ENCODE data around the gene SYNE1.

The SYNE1 gene

GRCh38 chr6:152232501-152233151 is 404.5 kb downstream of the SYNE1 start:
- Histone ChIP-seq H3K9me3 (ENCODE audit: severe bottlenecking) (no peaks in the 10 kb centered on the region), H3K4me3 (ENCODE audit: low read depth, low read length) (no peak overlapping the region), H3K36me3 (no peaks in the 10 kb centered on the region), H3K27ac (no peak overlapping the region), H3K27me3 (ENCODE audit: insufficient read depth, low read depth, severe bottlenecking) (no peaks in the 10 kb centered on the region)
- no peak for DNase-seq
- TF ChIP-seq, protein P1, sequence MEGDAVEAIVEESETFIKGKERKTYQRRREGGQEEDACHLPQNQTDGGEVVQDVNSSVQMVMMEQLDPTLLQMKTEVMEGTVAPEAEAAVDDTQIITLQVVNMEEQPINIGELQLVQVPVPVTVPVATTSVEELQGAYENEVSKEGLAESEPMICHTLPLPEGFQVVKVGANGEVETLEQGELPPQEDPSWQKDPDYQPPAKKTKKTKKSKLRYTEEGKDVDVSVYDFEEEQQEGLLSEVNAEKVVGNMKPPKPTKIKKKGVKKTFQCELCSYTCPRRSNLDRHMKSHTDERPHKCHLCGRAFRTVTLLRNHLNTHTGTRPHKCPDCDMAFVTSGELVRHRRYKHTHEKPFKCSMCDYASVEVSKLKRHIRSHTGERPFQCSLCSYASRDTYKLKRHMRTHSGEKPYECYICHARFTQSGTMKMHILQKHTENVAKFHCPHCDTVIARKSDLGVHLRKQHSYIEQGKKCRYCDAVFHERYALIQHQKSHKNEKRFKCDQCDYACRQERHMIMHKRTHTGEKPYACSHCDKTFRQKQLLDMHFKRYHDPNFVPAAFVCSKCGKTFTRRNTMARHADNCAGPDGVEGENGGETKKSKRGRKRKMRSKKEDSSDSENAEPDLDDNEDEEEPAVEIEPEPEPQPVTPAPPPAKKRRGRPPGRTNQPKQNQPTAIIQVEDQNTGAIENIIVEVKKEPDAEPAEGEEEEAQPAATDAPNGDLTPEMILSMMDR (IDR thresholded peaks at IDR 0.05; ENCODE audit: low read depth, low read length) = no peak

GRCh38 chr6:152229330-152229729 is 407.8 kb downstream of the SYNE1 start:
- no peak for DNase-seq
- Histone ChIP-seq H3K27me3 (ENCODE audit: insufficient read depth, low read depth, severe bottlenecking) (no peaks in the 10 kb centered on the region), H3K9me3 (ENCODE audit: severe bottlenecking) (no peaks in the 10 kb centered on the region), H3K27ac (no peak overlapping the region), H3K36me3 (no peaks in the 10 kb centered on the region), H3K4me3 (ENCODE audit: low read depth, low read length) (no peak overlapping the region)
- TF ChIP-seq, protein P1 (IDR thresholded peaks at IDR 0.05; ENCODE audit: low read depth, low read length) = no peak

DNA sequence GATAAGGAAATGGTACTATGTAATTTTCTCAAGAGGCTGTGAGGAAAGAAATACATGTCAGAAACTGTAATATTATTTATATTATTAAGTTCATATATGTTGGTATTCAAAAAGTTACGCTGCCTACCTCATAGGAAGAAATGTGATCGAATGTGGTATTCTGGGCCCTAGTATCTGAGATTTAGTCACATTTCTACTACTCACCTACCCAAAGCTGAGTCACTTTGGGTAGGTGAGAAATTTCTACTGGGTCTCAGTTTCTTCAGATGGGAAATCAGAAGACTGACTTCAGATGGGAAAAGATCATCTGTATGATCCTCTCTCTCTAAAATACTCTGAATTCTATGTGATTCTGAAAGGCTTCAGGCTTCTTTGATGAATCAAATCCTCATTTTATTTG is 411.0 kb downstream of the SYNE1 start:
- no peak overlapping the region for H3K27ac ChIP-seq
- no peak overlapping the region for H3K4me3 ChIP-seq (ENCODE audit: low read depth, low read length)
- no peaks in the 10 kb centered on the region for H3K27me3 ChIP-seq (ENCODE audit: insufficient read depth, low read depth, severe bottlenecking)
- H3K9me3 ChIP-seq (ENCODE audit: severe bottlenecking) = peaks cover 5% of the 10 kb centered on the region
- H3K36me3 ChIP-seq = peaks cover 3% of the 10 kb centered on the region
- no peak for DNase-seq
- TF ChIP-seq, protein P1 (IDR thresholded peaks at IDR 0.05; ENCODE audit: low read depth, low read length) = no peak

DNA sequence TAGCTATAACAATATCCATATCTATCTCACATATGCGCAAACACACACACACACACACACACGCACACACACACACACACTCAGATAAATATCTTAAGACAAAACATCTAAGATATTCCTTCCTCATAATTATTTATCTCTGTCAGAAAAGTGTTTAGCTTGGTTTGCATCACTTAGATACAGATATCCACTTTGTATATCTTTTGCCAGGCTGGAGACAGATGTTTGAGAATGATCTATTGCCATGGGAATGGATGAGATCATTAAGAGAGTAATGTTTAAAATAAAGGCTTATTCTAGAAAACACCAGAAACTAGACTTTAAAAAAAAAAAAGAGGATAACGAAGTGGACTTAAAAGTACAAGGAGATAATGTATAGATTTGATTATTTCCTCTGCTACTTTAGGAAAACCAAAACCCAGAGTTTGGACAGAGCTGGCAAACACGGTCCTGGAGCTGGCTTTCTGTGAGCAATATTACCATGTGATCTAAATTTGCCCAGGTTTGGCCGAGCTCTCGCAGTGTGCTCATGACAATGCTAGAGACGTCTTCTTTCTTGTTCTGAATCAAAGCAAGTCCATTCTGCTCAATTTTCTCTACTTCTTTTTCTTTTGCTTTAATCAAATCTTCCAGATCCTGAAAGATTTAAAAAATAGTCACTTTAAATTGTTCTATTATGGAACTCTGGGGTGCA is 411.8 kb downstream of the SYNE1 start:
- Histone ChIP-seq H3K27me3 (ENCODE audit: insufficient read depth, low read depth, severe bottlenecking) (no peaks in the 10 kb centered on the region), H3K4me3 (ENCODE audit: low read depth, low read length) (no peak overlapping the region), H3K36me3 (peaks cover 3% of the 10 kb centered on the region), H3K27ac (no peak overlapping the region), H3K9me3 (ENCODE audit: severe bottlenecking) (peaks cover 5% of the 10 kb centered on the region)
- TF ChIP-seq, protein P1 (IDR thresholded peaks at IDR 0.05; ENCODE audit: low read depth, low read length) = no peak
- no peak for DNase-seq

- Histone ChIP-seq H3K9me3 (ENCODE audit: severe bottlenecking) (peaks cover 5% of the 10 kb centered on the region), H3K27me3 (ENCODE audit: insufficient read depth, low read depth, severe bottlenecking) (no peaks in the 10 kb centered on the region), H3K27ac (no peak overlapping the region), H3K36me3 (peaks cover 3% of the 10 kb centered on the region), H3K4me3 (ENCODE audit: low read depth, low read length) (no peak overlapping the region)
- DNase-seq = no peak
- TF ChIP-seq, protein P1 (IDR thresholded peaks at IDR 0.05; ENCODE audit: low read depth, low read length) = no peak
These were observed 413.5 kb downstream of the SYNE1 start for GRCh38 chr6:152223636-152224035.

Measured in WERI-Rb-1 (cell line).